K562 (cell line): ENCODE results near the gene ZNF273. TPM values are rescaled to one million over a fixed set of nuclear protein-coding genes. Genes with fewer than 3 reads are reported as not detected.

ENCODE experiments used
- ARID1B ChIP-seq: fragments of 450-650 bp; IDR thresholded peaks from 2 replicates; pipeline ENCODE4 v1.6.1; 2016; ENCODE audit warnings: antibody characterized with exemption, mild to moderate bottlenecking, inconsistent platforms
- ARID4B ChIP-seq: sonication (generic); formaldehyde crosslinking; IDR thresholded peaks from 2 replicates; pipeline ENCODE4 v1.8.0; 2022; ENCODE audit warnings: mild to moderate bottlenecking, missing genetic modification reagents
- BRD9 ChIP-seq: fragments of 450-650 bp; IDR thresholded peaks from 2 replicates; pipeline ENCODE4 v1.6.1; 2018; ENCODE audit warnings: low read depth; ENCODE audit not compliant: partially characterized antibody
- COPS2 ChIP-seq: fragments of 450-650 bp; conservative IDR thresholded peaks from 2 replicates; pipeline ENCODE4 v1.6.1; 2016; ENCODE audit warnings: mild to moderate bottlenecking, moderate library complexity
- DPF2 ChIP-seq: fragments of 450-650 bp; IDR thresholded peaks from 2 replicates; pipeline ENCODE4 v1.6.1; 2016
- ELK3 ChIP-seq: fragments of 450-650 bp; formaldehyde crosslinking; IDR thresholded peaks from 2 replicates; pipeline ENCODE4 v1.4.0; 2020; ENCODE audit warnings: mild to moderate bottlenecking
- HNRNPLL ChIP-seq: fragments of 200-400 bp; formaldehyde crosslinking; IDR thresholded peaks from 2 replicates; pipeline ENCODE4 v1.6.1; 2017; ENCODE audit warnings: low read length, low read depth, mild to moderate bottlenecking; ENCODE audit not compliant: poor library complexity, severe bottlenecking
- SIRT6 ChIP-seq: IDR thresholded peaks from one replicate; pipeline ENCODE4 v1.6.1; 2012; ENCODE audit warnings: low read depth, mild to moderate bottlenecking, control low read depth, inconsistent platforms, low read length, moderate library complexity
- SIX5 ChIP-seq, 2 experiments: IDR thresholded peaks; 2 replicates each; pipeline ENCODE4 v1.6.1; 2011; ENCODE audit warnings: low read length in 2 of 2, borderline replicate concordance in 1 of 2, low read depth in 1 of 2, mild to moderate bottlenecking in 1 of 2, moderate library complexity in 1 of 2; ENCODE audit not compliant: insufficient read depth in 1 of 2
- SMAD3 ChIP-seq: fragments of 450-650 bp; formaldehyde crosslinking; conservative IDR thresholded peaks from 2 replicates; pipeline ENCODE4 v1.4.0; 2020; ENCODE audit warnings: mild to moderate bottlenecking
- SMAD4 ChIP-seq: fragments of 250-450 bp; sonication (Bioruptor Pico); conservative IDR thresholded peaks from 2 replicates; pipeline ENCODE4 v1.8.0; 2021; ENCODE audit warnings: inconsistent platforms, mild to moderate bottlenecking, moderate library complexity
- SREBF2 ChIP-seq: sonication (generic); formaldehyde crosslinking; IDR thresholded peaks from 2 replicates; pipeline ENCODE4 v1.4.0; 2020; ENCODE audit warnings: mild to moderate bottlenecking, missing genetic modification reagents
- SRSF7 ChIP-seq: fragments of 200-400 bp; formaldehyde crosslinking; optimal IDR thresholded peaks from 2 replicates; pipeline ENCODE3; 2017; ENCODE audit warnings: mild to moderate bottlenecking, low read depth, low read length
- TCF7 ChIP-seq: sonication (generic); IDR thresholded peaks from 2 replicates; pipeline ENCODE4 v1.6.1; 2016; ENCODE audit warnings: antibody characterized with exemption, borderline replicate concordance
- TRIM24 ChIP-seq, 2 experiments: fragments of 450-650 bp; IDR thresholded peaks; 2 replicates each; pipeline ENCODE4 v1.6.1; 2016
- USF1 ChIP-seq: sonication (generic); formaldehyde crosslinking; IDR thresholded peaks from 2 replicates; pipeline ENCODE4 v1.9.0; 2022; ENCODE audit warnings: mild to moderate bottlenecking, missing genetic modification reagents
- ZNF316 ChIP-seq: fragments of 450-650 bp; IDR thresholded peaks from 2 replicates; pipeline ENCODE4 v1.6.1; 2016
- ZNF518B ChIP-seq: fragments of 250-450 bp; sonication (Bioruptor Pico); IDR thresholded peaks from 2 replicates; pipeline ENCODE4 v1.5.0; 2021; ENCODE audit warnings: mild to moderate bottlenecking, moderate library complexity
- ZNF644 ChIP-seq: fragments of 200-800 bp; sonication (Bioruptor generic); IDR thresholded peaks from 2 replicates; pipeline ENCODE4 v1.6.1; 2016; ENCODE audit warnings: low read depth, missing genetic modification characterization, missing compliant biosample characterization
- ZNF668 ChIP-seq: fragments of 250-450 bp; sonication (Bioruptor Pico); IDR thresholded peaks from 2 replicates; pipeline ENCODE4 v1.8.0; 2022; ENCODE audit warnings: mild to moderate bottlenecking, inconsistent platforms
- ZNF707 ChIP-seq: fragments of 250-450 bp; sonication (Bioruptor Pico); conservative IDR thresholded peaks from 2 replicates; pipeline ENCODE4 v1.8.0; 2022; ENCODE audit warnings: inconsistent platforms, mild to moderate bottlenecking, moderate library complexity
- ZSCAN32 ChIP-seq: fragments of 450-650 bp; formaldehyde crosslinking; IDR thresholded peaks from 2 replicates; pipeline ENCODE4 v1.4.0; 2020; ENCODE audit warnings: mild to moderate bottlenecking, moderate library complexity
- polyA plus RNA-seq, 8 experiments: library from polyadenylated mRNA; depleted of rRNA in 4 of 8; stranded (reverse) in 5 of 8; unstranded in 3 of 8; fragments of >200 nt; fragmentation: Nextera tagmentation in 2 of 8; fragmentation: Illumina TruSeq in 1 of 8; extraction: Ambion mirVana in 2 of 8; extraction: Trizol in 1 of 8; gene quantifications; 2 replicates each; pipeline versions ENCODE4 v1.2.1 to v1.2.3, GENCODE V29; 2011 to 2014; ENCODE audit warnings: inconsistent platforms in 1 of 8, missing spikeins in 1 of 8
- total RNA-seq, 7 experiments: library from RNA; depleted of rRNA in 6 of 7; stranded (reverse); fragments of >200 nt in 6 of 7; fragmentation: Illumina TruSeq in 2 of 7; extraction: Trizol in 2 of 7; gene quantifications; 2 replicates each; pipeline versions ENCODE4 v1.2.1 to v1.2.3, GENCODE V29; 2011 to 2021; ENCODE audit warnings: low replicate concordance in 1 of 7

Gene ZNF273
- total and polyA plus RNA-seq, 9 of the 15 experiments (the other 6 are each of a cell fraction or from before 2014, with no cell fraction given), result 13.3 to 37.0 (median 20.7) TPM

GRCh38 chr7:64914557-64914956 is 11.5 kb downstream of the ZNF273 start (continued):
- TF ChIP-seq ZNF644 (no peak), SIX5 (IDR thresholded peaks at IDR 0.05; ENCODE audit: borderline replicate concordance in 1 of 2, insufficient read depth in 1 of 2, low read depth in 1 of 2, low read length in 2 of 2) (no peak), ZNF707 (no peak), USF1 (CRISPR knock-in tag) (no peak), ARID1B (peak; percentile 95), HNRNPLL (no peak), SIRT6 (no peak), BRD9 (peak; percentile 50), SMAD3 (CRISPR knock-in tag) (no peak), TRIM24 (IDR thresholded peaks at IDR 0.05) (peak; percentile 97 to 98), TCF7 (peak; percentile 96), ZNF518B (CRISPR knock-in tag) (no peak), ELK3 (CRISPR knock-in tag) (no peak), ZSCAN32 (CRISPR knock-in tag) (no peak), ZNF668 (CRISPR knock-in tag) (no peak), SMAD4 (peak; percentile 78), ZNF316 (no peak), ARID4B (CRISPR knock-in tag) (no peak), DPF2 (peak; percentile 90), COPS2 (no peak), SREBF2 (no peak), SRSF7 (no peak)
